GM19043 (cell line): ENCODE data around the gene VPS35L.

Experiments used
- ATAC-seq: cut with Tn5 transposase; IDR thresholded peaks from one replicate; pipeline ENCODE4 v1.9.1; 2021; ENCODE audit warnings: low read depth; ENCODE audit not compliant: unreplicated experiment

The VPS35L gene

DNA sequence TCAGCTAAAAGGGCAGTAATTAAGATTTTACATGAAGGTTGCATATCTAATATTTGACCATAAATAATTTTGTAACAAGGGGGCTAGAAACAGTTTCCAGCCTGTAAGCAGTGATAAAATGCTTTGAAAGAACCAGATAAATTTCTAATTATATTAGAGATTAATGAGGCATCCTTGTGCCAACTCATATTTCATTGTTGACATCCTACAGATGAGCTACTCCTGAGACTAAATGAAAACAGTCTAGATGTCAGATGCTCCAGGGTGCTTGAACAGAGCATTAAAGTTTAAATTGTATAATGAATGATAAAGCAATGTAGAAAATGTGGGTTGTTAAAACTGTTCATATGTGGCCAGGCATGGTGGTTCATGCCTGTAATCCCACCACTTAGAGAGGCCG is 185.9 kb downstream of the VPS35L start:
- ATAC-seq, result no peak

DNA sequence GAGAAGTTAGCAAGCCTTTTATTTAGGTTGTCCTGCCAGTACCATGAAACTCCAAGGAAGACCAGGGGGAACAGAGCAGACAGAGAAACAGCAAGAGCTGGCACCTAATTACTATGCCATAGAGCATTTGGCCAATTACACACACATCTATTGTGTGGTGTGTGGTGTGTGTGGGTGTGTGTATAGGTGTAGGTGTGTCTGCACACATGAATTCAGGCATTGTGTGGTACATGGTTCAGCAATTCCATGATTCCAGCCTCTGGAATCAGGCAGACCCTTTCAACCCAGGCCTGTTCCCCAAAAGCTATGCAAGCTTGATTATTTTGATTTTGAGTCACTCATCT is 188.3 kb downstream of the VPS35L start:
- ATAC-seq, result no peak

DNA sequence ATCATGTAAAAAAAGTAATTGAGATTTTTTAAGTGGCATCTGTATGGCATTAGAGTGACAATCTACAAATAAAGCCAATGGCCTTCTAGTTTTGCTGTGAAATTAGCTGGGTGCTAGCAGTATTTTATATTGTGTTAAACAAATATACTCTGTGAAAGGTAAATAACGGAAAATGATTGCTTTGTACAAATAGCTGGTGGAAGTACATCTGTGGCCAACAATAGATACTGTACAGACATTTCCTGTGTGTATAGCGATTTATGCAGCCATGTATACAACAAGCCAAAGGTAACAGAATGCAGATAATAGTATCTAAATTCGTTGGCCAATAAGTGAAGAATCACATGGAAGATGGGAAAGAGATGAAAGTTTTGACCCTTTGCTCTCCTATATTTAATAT is 189.2 kb downstream of the VPS35L start:
- ATAC-seq, result no peak

DNA sequence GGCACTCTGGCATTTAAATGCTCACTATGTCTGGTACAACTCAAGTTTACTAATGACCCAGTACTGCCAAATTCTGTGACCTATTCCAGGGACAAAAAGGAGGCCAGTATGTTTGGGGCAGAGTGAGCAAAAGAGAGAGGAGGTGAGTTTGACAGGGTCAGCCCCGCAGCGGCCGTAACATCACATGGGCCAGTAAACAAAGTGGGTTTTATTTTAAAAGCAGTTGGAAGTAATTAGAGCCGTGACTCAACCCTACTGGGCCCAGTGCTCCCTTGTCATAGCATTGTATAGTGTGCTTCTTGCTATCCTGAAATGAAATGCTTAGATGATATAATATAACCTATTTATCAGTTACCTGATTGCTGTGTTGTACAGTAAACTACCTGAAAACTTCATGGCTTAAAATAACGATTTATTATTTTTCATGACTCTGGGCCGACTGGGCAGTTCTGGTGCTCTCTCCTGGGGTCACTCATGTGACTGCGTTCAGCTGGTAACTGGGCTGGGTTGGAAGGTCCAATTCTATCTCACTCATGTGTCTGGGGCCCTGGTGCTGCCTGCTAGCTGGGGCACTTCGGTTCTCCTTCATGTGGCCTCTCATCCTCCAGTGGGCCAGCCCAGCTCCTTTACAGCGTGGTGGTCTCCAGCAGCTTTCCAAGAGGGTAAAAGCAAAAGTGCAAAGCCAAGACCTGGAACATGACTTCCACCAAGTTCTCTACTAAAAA is 189.9 kb downstream of the VPS35L start:
- ATAC-seq, result no peak

DNA sequence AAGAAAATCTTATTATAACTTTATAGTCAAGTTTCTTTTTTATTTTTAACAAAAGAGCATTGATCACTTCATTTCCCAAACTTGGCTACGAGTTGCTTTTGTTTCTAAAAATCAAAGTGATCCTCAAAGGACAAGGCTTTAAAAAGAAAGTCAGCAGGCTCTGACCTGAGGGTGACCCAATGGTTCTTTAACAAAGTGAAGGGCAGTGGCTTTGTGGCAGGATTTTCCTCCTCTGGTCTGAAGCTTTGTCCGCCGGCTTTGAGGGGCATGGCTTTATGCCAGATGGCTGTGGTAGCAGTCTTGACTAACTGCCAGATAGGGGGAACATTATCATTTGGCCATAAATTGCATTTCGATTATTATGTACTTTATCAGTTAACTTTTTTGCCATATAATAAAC is 191.1 kb downstream of the VPS35L start:
- no peak for ATAC-seq

DNA sequence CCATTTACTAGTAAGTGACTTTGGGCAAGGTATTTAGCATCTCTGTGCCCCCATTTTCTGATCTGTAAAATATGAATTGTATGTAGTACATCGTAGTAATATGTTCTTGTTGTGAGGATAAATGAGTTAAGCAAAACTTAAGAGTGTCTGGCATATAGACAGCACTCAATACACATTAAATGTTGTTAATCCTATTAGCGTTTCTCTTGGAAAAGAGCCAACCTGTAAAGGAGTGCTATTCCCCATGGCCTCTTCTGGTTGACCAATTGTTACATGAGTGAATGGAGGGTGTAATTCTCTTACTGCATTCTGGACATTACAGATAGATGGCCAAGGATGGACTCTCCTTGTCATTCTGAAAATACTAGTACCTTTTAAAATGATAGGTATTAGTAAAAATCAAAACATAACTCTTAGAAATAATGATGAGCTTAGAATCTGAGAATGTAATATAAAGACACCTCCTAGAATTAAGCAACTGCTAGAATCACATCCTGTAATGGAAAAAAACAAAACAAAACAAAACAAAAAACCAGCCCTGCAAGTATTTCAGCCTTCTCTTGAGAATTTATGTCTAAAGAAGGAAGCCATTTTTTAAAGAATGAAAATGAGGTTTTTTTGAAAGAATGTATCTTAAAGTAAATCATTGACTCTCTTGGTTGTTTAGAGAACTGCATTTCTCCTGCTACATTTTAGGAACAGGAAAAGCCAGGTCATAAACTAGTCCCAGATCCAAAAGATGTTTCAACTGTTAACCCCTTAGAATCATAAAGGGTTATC is 193.1 kb downstream of the VPS35L start:
- no peak for ATAC-seq

DNA sequence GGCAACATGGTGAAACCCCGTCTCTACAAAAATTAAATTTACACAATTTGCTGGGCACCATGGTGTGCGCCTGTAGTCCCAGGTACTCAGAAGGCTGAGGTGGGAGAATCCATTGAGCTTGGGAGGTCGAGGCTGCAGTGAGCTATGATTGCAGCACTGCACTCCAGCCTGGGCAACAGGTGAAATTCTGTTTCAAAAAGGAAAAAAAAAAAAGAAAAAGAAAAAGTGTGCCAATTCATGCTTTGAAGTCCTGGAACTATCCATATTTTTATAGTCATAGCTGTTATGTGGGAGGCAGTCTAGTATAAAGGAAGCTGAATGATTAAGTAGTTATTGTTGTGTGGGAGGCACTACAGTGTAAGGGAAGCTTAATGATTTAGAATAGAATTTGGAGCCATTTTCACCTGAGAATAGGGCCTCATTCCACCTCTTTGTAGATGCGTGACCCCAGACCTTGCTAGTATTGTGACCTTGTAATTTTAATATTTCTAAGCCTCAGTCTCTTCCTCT is 194.1 kb downstream of the VPS35L start:
- no peak for ATAC-seq
